Upper lobe of right lung (tissue), 1 donor: ENCODE results near the gene CCNA1. TPM values are rescaled to one million over a fixed set of nuclear protein-coding genes. Genes with fewer than 3 reads are reported as not detected.

ENCODE experiments used
- ATAC-seq: fragments of 200-7000 bp; cut with Tn5 transposase; one replicate; pipeline ENCODE4 v1.9.1; 2020; ENCODE audit warnings: mild to moderate bottlenecking, moderate library complexity
- DNase-seq: peaks from one replicate; pipeline ENCODE4 v3.0.0-alpha.2; 2020
- H3K27ac ChIP-seq: fragments of 200-600 bp; one replicate; pipeline ENCODE4 v1.8.0; 2022
- H3K27me3 ChIP-seq: fragments of 200-600 bp; one replicate; pipeline ENCODE4 v1.8.0; 2022; ENCODE audit warnings: mild to moderate bottlenecking
- H3K36me3 ChIP-seq: fragments of 200-600 bp; one replicate; pipeline ENCODE4 v1.8.0; 2022
- H3K4me1 ChIP-seq: fragments of 200-600 bp; one replicate; pipeline ENCODE4 v1.8.0; 2022
- H3K4me3 ChIP-seq: fragments of 200-600 bp; one replicate; pipeline ENCODE4 v1.8.0; 2022; ENCODE audit warnings: mild to moderate bottlenecking
- H3K9me3 ChIP-seq: fragments of 200-600 bp; one replicate; pipeline ENCODE4 v1.8.0; 2022
- CTCF ChIP-seq: fragments of 200-600 bp; IDR thresholded peaks from one replicate; pipeline ENCODE4 v1.8.0; 2022; ENCODE audit warnings: antibody characterized with exemption
- intact Hi-C: fragments of 100-400 bp; cut with DNase I; formaldehyde crosslinking; loops from one replicate; pipeline ENCODE4 v1.11.0; 2022
- total RNA-seq: library from RNA; stranded (reverse); fragmentation: NEBNext Ultra II Directional; extraction: Animal tissue kit (Norgen Biotek cat#: 25700); gene quantifications from one replicate; pipeline ENCODE4 v1.2.1, GENCODE V29; 2021
- donor health status: DM: no; HTN: yes; CAD: no; lungs with severe emphysema.

Gene CCNA1
- total RNA-seq, 1 donor from 2014 or later: 0.46 TPM

GRCh38 chr13:36453516-36453915 is 21.2 kb downstream of the CCNA1 start:
- Histone ChIP-seq H3K9me3 (no peaks in the 10 kb centered on the region), H3K4me3 (no peak overlapping the region), H3K4me1 (no peaks in the 10 kb centered on the region), H3K36me3 (no peaks in the 10 kb centered on the region), H3K27me3 (no peaks in the 10 kb centered on the region), H3K27ac (no peak overlapping the region)
- intact Hi-C loops: no loop called here
- DNase-seq (no peak), ATAC-seq (peak; percentile 75)
- TF ChIP-seq CTCF: peak; percentile 33

- no peaks in the 10 kb centered on the region for H3K9me3 ChIP-seq
- TF ChIP-seq CTCF: no peak
- no peak overlapping the region for H3K27ac ChIP-seq
- no peaks in the 10 kb centered on the region for H3K36me3 ChIP-seq
- intact Hi-C loops: no loop called here
- ATAC-seq (no peak), DNase-seq (no peak)
- H3K4me1 ChIP-seq: no peaks in the 10 kb centered on the region
- H3K4me3 ChIP-seq: no peak overlapping the region
- no peaks in the 10 kb centered on the region for H3K27me3 ChIP-seq
These were observed 21.8 kb downstream of the CCNA1 start for GRCh38 chr13:36454121-36454520.

- Histone ChIP-seq H3K4me1 (no peaks in the 10 kb centered on the region), H3K27ac (no peak overlapping the region), H3K36me3 (no peaks in the 10 kb centered on the region), H3K27me3 (no peaks in the 10 kb centered on the region), H3K4me3 (no peak overlapping the region), H3K9me3 (no peaks in the 10 kb centered on the region)
- ATAC-seq: no peak
- DNase-seq: no peak
- no peak for TF ChIP-seq CTCF
- intact Hi-C loops: no loop called here
These were observed 22.7 kb downstream of the CCNA1 start for GRCh38 chr13:36454987-36455386.

- no peaks in the 10 kb centered on the region for H3K27me3 ChIP-seq
- no peaks in the 10 kb centered on the region for H3K4me1 ChIP-seq
- no peak for TF ChIP-seq CTCF
- no peaks in the 10 kb centered on the region for H3K36me3 ChIP-seq
- H3K9me3 ChIP-seq: no peaks in the 10 kb centered on the region
- no peak for DNase-seq
- no peak overlapping the region for H3K4me3 ChIP-seq
- H3K27ac ChIP-seq: no peak overlapping the region
- intact Hi-C loops: no loop called here
- ATAC-seq: no peak
These were observed 24.3 kb downstream of the CCNA1 start for GRCh38 chr13:36456577-36456976.

GRCh38 chr13:36461506-36461905 is 29.2 kb downstream of the CCNA1 start:
- Histone ChIP-seq H3K9me3 (no peaks in the 10 kb centered on the region), H3K4me1 (no peaks in the 10 kb centered on the region), H3K4me3 (no peak overlapping the region), H3K36me3 (no peaks in the 10 kb centered on the region), H3K27ac (no peak overlapping the region), H3K27me3 (no peaks in the 10 kb centered on the region)
- ATAC-seq (no peak), DNase-seq (no peak)
- intact Hi-C loops: no loop called here
- no peak for TF ChIP-seq CTCF

- no peak overlapping the region for H3K27ac ChIP-seq
- H3K4me3 ChIP-seq: no peak overlapping the region
- TF ChIP-seq CTCF: no peak
- intact Hi-C loops: no loop called here
- DNase-seq (no peak), ATAC-seq (no peak)
- no peaks in the 10 kb centered on the region for H3K36me3 ChIP-seq
- H3K9me3 ChIP-seq: no peaks in the 10 kb centered on the region
- no peaks in the 10 kb centered on the region for H3K4me1 ChIP-seq
- H3K27me3 ChIP-seq: no peaks in the 10 kb centered on the region
These were observed 43.2 kb downstream of the CCNA1 start for GRCh38 chr13:36475468-36475867.
